Fibroblast of lung (primary cell): ENCODE measurements around the gene HSD3B2. TPM values are rescaled to one million over a fixed set of nuclear protein-coding genes. Genes with fewer than 3 reads are reported as not detected.

Experiments used
- DNase-seq, 2 donors: peaks; one replicate each; pipeline versions ENCODE4 v3.0.0 to v3.0.0-alpha.2; 2010; ENCODE audit warnings: low read depth in 2 of 2
- H2AFZ ChIP-seq: 2 replicates; pipeline ENCODE4 v1.5.1; 2012; ENCODE audit warnings: low read length, control low read depth, inconsistent platforms
- H3K27ac ChIP-seq: 2 replicates; pipeline ENCODE4 v1.5.1; 2011; ENCODE audit warnings: low read length, control low read depth; ENCODE audit not compliant: insufficient read depth
- H3K27me3 ChIP-seq: 2 replicates; pipeline ENCODE4 v1.5.1; 2011; ENCODE audit warnings: mild to moderate bottlenecking, low read length; ENCODE audit not compliant: control insufficient read depth, insufficient read depth
- H3K36me3 ChIP-seq: 2 replicates; pipeline ENCODE4 v1.5.1; 2011; ENCODE audit warnings: low read length; ENCODE audit not compliant: control insufficient read depth, insufficient read depth
- H3K4me1 ChIP-seq: 2 replicates; pipeline ENCODE4 v1.5.1; 2011; ENCODE audit warnings: low read length; ENCODE audit not compliant: control insufficient read depth, insufficient read depth; ENCODE audit errors: extremely low read depth
- H3K4me2 ChIP-seq: 2 replicates; pipeline ENCODE4 v1.5.1; 2011; ENCODE audit warnings: low read length, control low read depth; ENCODE audit not compliant: insufficient read depth; ENCODE audit errors: extremely low read depth
- H3K4me3 ChIP-seq, 4 experiments: fragments of 200-600 bp in 1 of 4; sonication (generic) in 1 of 4; replicated peaks in 1 of 4; 2 replicates each; pipeline ENCODE4 v1.5.1; 2011 to 2016; ENCODE audit warnings: low read length in 4 of 4, low read depth in 3 of 4, mild to moderate bottlenecking in 3 of 4, control low read depth in 2 of 4, inconsistent platforms in 1 of 4, mixed read lengths in 1 of 4; ENCODE audit not compliant: insufficient read depth in 1 of 4; ENCODE audit errors: control extremely low read depth in 1 of 4
- H3K79me2 ChIP-seq: 2 replicates; pipeline ENCODE4 v1.5.1; 2012; ENCODE audit warnings: mild to moderate bottlenecking, low read length, inconsistent platforms; ENCODE audit not compliant: control insufficient read depth, insufficient read depth
- H3K9ac ChIP-seq: 2 replicates; pipeline ENCODE4 v1.5.1; 2011; ENCODE audit warnings: mild to moderate bottlenecking, low read length, control low read depth; ENCODE audit not compliant: insufficient read depth
- H3K9me3 ChIP-seq: 2 replicates; pipeline ENCODE4 v1.5.1; 2012; ENCODE audit warnings: low read depth, low read length; ENCODE audit not compliant: control insufficient read depth, insufficient read depth
- H4K20me1 ChIP-seq: 2 replicates; pipeline ENCODE4 v1.5.1; 2011; ENCODE audit warnings: low read length; ENCODE audit not compliant: control insufficient read depth, insufficient read depth; ENCODE audit errors: extremely low read depth
- EZH2 ChIP-seq: IDR thresholded peaks from 2 replicates; pipeline ENCODE4 v1.5.1; 2012; ENCODE audit warnings: low read length, control low read depth, mild to moderate bottlenecking; ENCODE audit errors: missing control alignments
- polyA plus RNA-seq, 2 donors: library from polyadenylated mRNA; depleted of rRNA in 1 of 2; stranded (reverse) in 1 of 2; unstranded in 1 of 2; fragments of >200 nt; gene quantifications; 2 replicates each; pipeline ENCODE4 v1.2.1, GENCODE V29; 2011 to 2012; ENCODE audit warnings: missing spikeins in 1 of 2
- total RNA-seq: library from RNA; depleted of rRNA; stranded (reverse); fragments of >200 nt; gene quantifications from 2 replicates; pipeline ENCODE4 v1.2.1, GENCODE V29; 2014
- TF ChIP-seq, protein P1 (sequence below), 2 donors: IDR thresholded peaks in 1 of 2; conservative IDR thresholded peaks in 1 of 2; 1 replicate in 1 of 2; 2 replicates in 1 of 2; pipeline ENCODE4 v1.5.1; 2011 to 2012; ENCODE audit warnings: low read length in 2 of 2, control low read depth in 1 of 2, inconsistent platforms in 1 of 2, low read depth in 1 of 2, mild to moderate bottlenecking in 1 of 2

HSD3B2 gene
- total and polyA plus RNA-seq, 2 donors (not counting 1 experiment from before 2014, with no cell fraction given) = not detected

DNA sequence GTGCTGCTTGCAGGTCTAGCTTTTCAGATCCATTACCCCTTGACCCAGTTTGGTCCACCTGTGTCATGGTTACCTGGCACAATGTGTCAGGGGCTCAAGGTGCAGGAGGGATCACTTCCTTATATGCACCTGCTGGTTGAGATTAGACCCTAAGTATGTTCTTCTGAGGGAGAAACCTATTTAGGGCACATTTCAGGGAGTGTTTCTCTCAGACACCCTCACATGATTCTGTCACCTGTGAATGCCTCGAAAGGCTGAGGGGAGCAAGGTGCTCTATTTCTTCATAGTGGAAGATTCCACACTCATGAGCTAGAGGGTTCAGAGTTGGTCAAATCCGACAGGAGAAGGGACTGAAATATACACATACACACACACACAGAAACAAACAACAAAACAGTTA is 15.5 kb downstream of the HSD3B2 start:
- Histone ChIP-seq H3K36me3 (no peaks in the 10 kb centered on the region), H3K79me2 (no peaks in the 10 kb centered on the region), H3K27ac (no peak overlapping the region), H4K20me1 (no peaks in the 10 kb centered on the region), H3K9me3 (no peaks in the 10 kb centered on the region), H3K4me1 (no peaks in the 10 kb centered on the region), H3K27me3 (no peaks in the 10 kb centered on the region), H3K9ac (no peak overlapping the region), H3K4me3 (no peak overlapping the region), H2AFZ (no peak overlapping the region), H3K4me2 (no peak overlapping the region)
- DNase-seq = no peak
- TF ChIP-seq, protein P1, sequence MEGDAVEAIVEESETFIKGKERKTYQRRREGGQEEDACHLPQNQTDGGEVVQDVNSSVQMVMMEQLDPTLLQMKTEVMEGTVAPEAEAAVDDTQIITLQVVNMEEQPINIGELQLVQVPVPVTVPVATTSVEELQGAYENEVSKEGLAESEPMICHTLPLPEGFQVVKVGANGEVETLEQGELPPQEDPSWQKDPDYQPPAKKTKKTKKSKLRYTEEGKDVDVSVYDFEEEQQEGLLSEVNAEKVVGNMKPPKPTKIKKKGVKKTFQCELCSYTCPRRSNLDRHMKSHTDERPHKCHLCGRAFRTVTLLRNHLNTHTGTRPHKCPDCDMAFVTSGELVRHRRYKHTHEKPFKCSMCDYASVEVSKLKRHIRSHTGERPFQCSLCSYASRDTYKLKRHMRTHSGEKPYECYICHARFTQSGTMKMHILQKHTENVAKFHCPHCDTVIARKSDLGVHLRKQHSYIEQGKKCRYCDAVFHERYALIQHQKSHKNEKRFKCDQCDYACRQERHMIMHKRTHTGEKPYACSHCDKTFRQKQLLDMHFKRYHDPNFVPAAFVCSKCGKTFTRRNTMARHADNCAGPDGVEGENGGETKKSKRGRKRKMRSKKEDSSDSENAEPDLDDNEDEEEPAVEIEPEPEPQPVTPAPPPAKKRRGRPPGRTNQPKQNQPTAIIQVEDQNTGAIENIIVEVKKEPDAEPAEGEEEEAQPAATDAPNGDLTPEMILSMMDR (conservative IDR thresholded peaks at IDR 0.05 in 1 of 2, IDR thresholded peaks at IDR 0.05 in 1 of 2; ENCODE audit: low read depth in 1 of 2, low read length in 2 of 2) = no peak
- TF ChIP-seq EZH2 = no peak

DNA sequence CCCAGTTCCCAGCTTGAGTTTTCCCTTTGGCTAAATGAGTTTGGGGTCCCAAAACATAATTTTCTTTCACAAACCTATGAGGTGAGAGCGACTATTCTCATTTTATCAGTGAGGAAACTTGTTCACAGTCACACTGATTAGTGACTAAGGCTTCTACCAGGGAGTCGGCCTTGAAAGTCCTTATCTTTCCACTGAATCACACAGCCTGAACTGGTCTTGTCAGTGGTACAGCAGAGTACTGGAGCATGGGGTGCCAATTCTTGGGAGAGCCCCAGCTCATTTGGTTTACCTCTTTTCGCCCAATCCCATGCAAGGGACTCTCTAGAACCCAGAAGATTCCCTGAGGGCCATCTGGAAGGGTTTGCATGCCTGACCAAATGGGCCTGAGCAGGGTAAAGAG is 16.9 kb downstream of the HSD3B2 start:
- Histone ChIP-seq H3K79me2 (no peaks in the 10 kb centered on the region), H2AFZ (no peak overlapping the region), H3K9me3 (no peaks in the 10 kb centered on the region), H3K27me3 (no peaks in the 10 kb centered on the region), H3K36me3 (no peaks in the 10 kb centered on the region), H3K9ac (no peak overlapping the region), H3K4me1 (no peaks in the 10 kb centered on the region), H3K4me2 (no peak overlapping the region), H3K27ac (no peak overlapping the region), H3K4me3 (no peak overlapping the region), H4K20me1 (no peaks in the 10 kb centered on the region)
- DNase-seq = no peak
- TF ChIP-seq, protein P1 (conservative IDR thresholded peaks at IDR 0.05 in 1 of 2, IDR thresholded peaks at IDR 0.05 in 1 of 2; ENCODE audit: low read depth in 1 of 2, low read length in 2 of 2) = no peak
- no peak for TF ChIP-seq EZH2

DNA sequence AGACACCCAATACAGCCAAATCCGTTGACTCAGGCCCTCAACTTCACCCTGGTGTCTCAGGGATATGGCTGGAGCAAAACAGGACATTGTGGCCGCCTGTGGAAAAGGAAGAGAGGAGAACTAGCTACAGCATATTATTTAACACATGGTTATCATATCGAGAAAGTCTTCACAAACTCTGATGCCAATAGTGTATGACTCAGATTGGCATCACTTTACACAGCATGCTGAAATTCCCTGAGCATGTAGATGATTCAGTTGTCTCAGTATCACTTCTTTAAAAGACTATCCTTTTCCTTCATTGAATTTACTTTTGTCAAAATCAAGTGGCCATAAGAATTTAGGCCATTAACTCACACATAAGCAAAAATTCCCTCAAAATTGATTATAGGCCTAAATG is 20.1 kb downstream of the HSD3B2 start:
- Histone ChIP-seq H3K9me3 (no peaks in the 10 kb centered on the region), H2AFZ (no peak overlapping the region), H3K4me1 (no peaks in the 10 kb centered on the region), H3K79me2 (no peaks in the 10 kb centered on the region), H3K27ac (no peak overlapping the region), H3K9ac (no peak overlapping the region), H3K4me3 (no peak overlapping the region), H3K4me2 (no peak overlapping the region), H3K27me3 (no peaks in the 10 kb centered on the region), H3K36me3 (no peaks in the 10 kb centered on the region), H4K20me1 (no peaks in the 10 kb centered on the region)
- no peak for DNase-seq
- TF ChIP-seq EZH2 = no peak
- TF ChIP-seq, protein P1 (conservative IDR thresholded peaks at IDR 0.05 in 1 of 2, IDR thresholded peaks at IDR 0.05 in 1 of 2; ENCODE audit: low read depth in 1 of 2, low read length in 2 of 2) = no peak
